Naive thymus-derived CD8-positive, alpha-beta T cell (primary cell): ENCODE measurements around the gene AMH. TPM values are rescaled to one million over a fixed set of nuclear protein-coding genes. Genes with fewer than 3 reads are reported as not detected.

Experiments
- ATAC-seq, 2 donors: fragments of 150-1000 bp; cut with Tn5 transposase in 1 of 2; sonication (Bioruptor Pico), chemical (Tn5 transposase) in 1 of 2; 1 replicate in 1 of 2; 2 replicates in 1 of 2; pipeline ENCODE4 v1.10.0; 2021; ENCODE audit warnings: mild to moderate bottlenecking in 2 of 2, moderate library complexity in 2 of 2
- POLR2A ChIA-PET: fragments of 350-600 bp; sonication (Branson Sonifier 250); formaldehyde crosslinking; loops from one replicate; lab custom pipeline; 2021; ENCODE audit warnings: antibody characterized with exemption; lab: Charles Lee
- DNase-seq, 10 donors: peaks; one replicate each; pipeline versions ENCODE4 v3.0.0 to v3.0.0-alpha.2; 2020 to 2022
- H3K27ac Mint-ChIP-seq, 10 donors: one replicate each; pipeline ENCODE4 v1.8.0; 2020 to 2022; ENCODE audit warnings: mild to moderate bottlenecking in 10 of 10, mixed read lengths in 10 of 10, moderate library complexity in 4 of 10, inconsistent platforms in 1 of 10
- H3K27me3 Mint-ChIP-seq, 5 donors: one replicate each; pipeline ENCODE4 v1.8.0; 2021 to 2022; ENCODE audit warnings: mixed read lengths in 5 of 5
- H3K36me3 Mint-ChIP-seq, 3 donors: one replicate each; pipeline ENCODE4 v1.8.0; 2020 to 2022; ENCODE audit warnings: mixed read lengths in 3 of 3, mild to moderate bottlenecking in 2 of 3, inconsistent platforms in 1 of 3
- H3K4me1 Mint-ChIP-seq, 4 donors: one replicate each; pipeline ENCODE4 v1.8.0; 2021 to 2022; ENCODE audit warnings: mixed read lengths in 4 of 4
- H3K4me3 Mint-ChIP-seq, 10 donors: one replicate each; pipeline ENCODE4 v1.8.0; 2020 to 2022; ENCODE audit warnings: mild to moderate bottlenecking in 10 of 10, mixed read lengths in 10 of 10, moderate library complexity in 6 of 10, inconsistent platforms in 1 of 10
- H3K9me3 Mint-ChIP-seq, 9 donors: one replicate each; pipeline ENCODE4 v1.8.0; 2020 to 2022; ENCODE audit warnings: mixed read lengths in 9 of 9, mild to moderate bottlenecking in 3 of 9, inconsistent platforms in 1 of 9, moderate library complexity in 1 of 9
- polyA plus RNA-seq, 3 donors: library from polyadenylated mRNA; unstranded; fragments of 300-500 nt; fragmentation: Illumina TruSeq; gene quantifications; one replicate each; pipeline ENCODE4 v1.2.3, GENCODE V29; 2021
- total RNA-seq, 8 experiments: library from RNA in 2 of 8; stranded (reverse) in 2 of 8; gene quantifications; one replicate each; pipeline ENCODE4 v1.2.3 and lab custom pipeline; 2021 to 2026

AMH gene
- total and polyA plus RNA-seq, 5 experiments from 2014 or later, result 13.6 to 14.0 TPM; not detected in 3

- Mint-ChIP-seq H3K36me3 (peaks cover 0 to 35% (median 4%) of the 10 kb centered on the region in 3 donors), H3K4me1 (peaks cover 0 to 11% (median 2%) of the 10 kb centered on the region in 4 donors), H3K27me3 (no peaks in the 10 kb centered on the region), H3K9me3 (no peaks in the 10 kb centered on the region), H3K27ac (peak overlapping the region in 9 of 10 donors; percentile 34 to 94 (median 67)), H3K4me3 (no peak overlapping the region)
- DNase-seq (peak in 4 of 10 donors; percentile 10 to 54 (median 23)), ATAC-seq (peak; percentile 71 to 82)
- POLR2A ChIA-PET, result no interaction called here
These were observed 25.2 kb upstream of the AMH start for GRCh38 chr19:2223959-2224358.

GRCh38 chr19:2224754-2225349 is 24.3 kb upstream of the AMH start:
- POLR2A ChIA-PET, result no interaction called here
- no peaks in the 10 kb centered on the region for H3K27me3 Mint-ChIP-seq
- no peak for ATAC-seq
- H3K9me3 Mint-ChIP-seq, result no peaks in the 10 kb centered on the region
- H3K4me3 Mint-ChIP-seq, result no peak overlapping the region
- H3K27ac Mint-ChIP-seq, result peak overlapping the region in 5 of 10 donors; percentile 45 to 94 (median 86)
- DNase-seq, result no peak
- H3K4me1 Mint-ChIP-seq, result peaks cover 0 to 11% (median 2%) of the 10 kb centered on the region in 4 donors
- peaks cover 0 to 34% (median 2%) of the 10 kb centered on the region in 3 donors for H3K36me3 Mint-ChIP-seq

GRCh38 chr19:2225415-2226050 is 23.6 kb upstream of the AMH start:
- no peak for ATAC-seq
- DNase-seq, result no peak
- peaks cover 0 to 11% (median 2%) of the 10 kb centered on the region in 4 donors for H3K4me1 Mint-ChIP-seq
- no peaks in the 10 kb centered on the region for H3K27me3 Mint-ChIP-seq
- H3K4me3 Mint-ChIP-seq, result no peak overlapping the region
- POLR2A ChIA-PET, result no interaction called here
- peaks cover 0 to 39% (median 0%) of the 10 kb centered on the region in 3 donors for H3K36me3 Mint-ChIP-seq
- H3K27ac Mint-ChIP-seq, result peak overlapping the region in 1 of 10 donors; percentile 25
- H3K9me3 Mint-ChIP-seq, result no peaks in the 10 kb centered on the region

- no peak overlapping the region for H3K4me3 Mint-ChIP-seq
- POLR2A ChIA-PET, result no interaction called here
- peaks cover 0 to 11% (median 2%) of the 10 kb centered on the region in 4 donors for H3K4me1 Mint-ChIP-seq
- H3K9me3 Mint-ChIP-seq, result no peaks in the 10 kb centered on the region
- H3K27ac Mint-ChIP-seq, result no peak overlapping the region
- H3K36me3 Mint-ChIP-seq, result peaks cover 0 to 36% (median 0%) of the 10 kb centered on the region in 3 donors
- no peak for DNase-seq
- no peaks in the 10 kb centered on the region for H3K27me3 Mint-ChIP-seq
- ATAC-seq, result no peak
These were observed 22.9 kb upstream of the AMH start for GRCh38 chr19:2226051-2226839.

GRCh38 chr19:2226840-2227360 is 22.2 kb upstream of the AMH start:
- POLR2A ChIA-PET, result no interaction called here
- DNase-seq (no peak), ATAC-seq (no peak)
- H3K27ac Mint-ChIP-seq, result no peak overlapping the region
- no peak overlapping the region for H3K4me3 Mint-ChIP-seq
- H3K9me3 Mint-ChIP-seq, result no peaks in the 10 kb centered on the region
- H3K36me3 Mint-ChIP-seq, result peaks cover 0 to 36% (median 0%) of the 10 kb centered on the region in 3 donors
- H3K4me1 Mint-ChIP-seq, result peaks cover 0 to 11% (median 2%) of the 10 kb centered on the region in 4 donors
- no peaks in the 10 kb centered on the region for H3K27me3 Mint-ChIP-seq

- no peak for ATAC-seq
- DNase-seq, result no peak
- Mint-ChIP-seq H3K27ac (no peak overlapping the region), H3K4me1 (peaks cover 0 to 11% (median 2%) of the 10 kb centered on the region in 4 donors), H3K9me3 (no peaks in the 10 kb centered on the region), H3K36me3 (peaks cover 0 to 34% (median 0%) of the 10 kb centered on the region in 3 donors), H3K4me3 (no peak overlapping the region), H3K27me3 (no peaks in the 10 kb centered on the region)
- POLR2A ChIA-PET, result interaction anchor here (1.6 kb wide), 1 partner anchor 8 kb away, joined by 4 read pairs; no protein-coding TSS in a partner anchor
These were observed 21.5 kb upstream of the AMH start for GRCh38 chr19:2227415-2228156.

- ATAC-seq (no peak), DNase-seq (no peak)
- Mint-ChIP-seq H3K27ac (peak overlapping the region in 2 of 10 donors; percentile 32 to 35), H3K4me1 (peaks cover 0 to 11% (median 4%) of the 10 kb centered on the region in 4 donors), H3K27me3 (no peaks in the 10 kb centered on the region), H3K36me3 (peaks cover 0 to 37% (median 0%) of the 10 kb centered on the region in 3 donors), H3K4me3 (no peak overlapping the region), H3K9me3 (no peaks in the 10 kb centered on the region)
- POLR2A ChIA-PET, result interaction anchor here (0.5 to 1.6 kb wide), 2 partner anchors 9 to 81 kb away, joined by 3 to 4 read pairs; no protein-coding TSS in a partner anchor
These were observed 20.7 kb upstream of the AMH start for GRCh38 chr19:2228157-2229030.

GRCh38 chr19:2229103-2230032 is 19.8 kb upstream of the AMH start:
- H3K36me3 Mint-ChIP-seq, result peaks cover 0 to 31% (median 0%) of the 10 kb centered on the region in 3 donors
- H3K27me3 Mint-ChIP-seq, result no peaks in the 10 kb centered on the region
- H3K4me1 Mint-ChIP-seq, result peaks cover 3 to 8% (median 6%) of the 10 kb centered on the region in 4 donors
- no peak for ATAC-seq
- peak overlapping the region in 2 of 10 donors; percentile 32 to 35 for H3K27ac Mint-ChIP-seq
- H3K9me3 Mint-ChIP-seq, result no peaks in the 10 kb centered on the region
- DNase-seq, result no peak
- POLR2A ChIA-PET, result interaction anchor here (0.5 to 13.1 kb wide), 5 partner anchors 10 to 232 kb away, joined by 3 to 262 read pairs (median 3); partner anchors contain the start of gene AMH
- H3K4me3 Mint-ChIP-seq, result no peak overlapping the region

GRCh38 chr19:2230033-2230531 is 19.0 kb upstream of the AMH start:
- H3K4me3 Mint-ChIP-seq, result no peak overlapping the region
- H3K36me3 Mint-ChIP-seq, result peaks cover 0 to 24% (median 0%) of the 10 kb centered on the region in 3 donors
- POLR2A ChIA-PET, result interaction anchor here (1.2 to 13.1 kb wide), 2 partner anchors 19 to 42 kb away, joined by 3 to 262 read pairs; partner anchors contain the start of gene AMH

More at GRCh38 chr19:2230033-2230531, 19.0 kb upstream of the AMH start:
- DNase-seq (no peak), ATAC-seq (no peak)
- H3K27ac Mint-ChIP-seq, result no peak overlapping the region
- no peaks in the 10 kb centered on the region for H3K27me3 Mint-ChIP-seq
- H3K4me1 Mint-ChIP-seq, result peaks cover 3 to 12% (median 11%) of the 10 kb centered on the region in 4 donors
- no peaks in the 10 kb centered on the region for H3K9me3 Mint-ChIP-seq
